SKM-1 (cell line): ENCODE data around the gene TMEM243.
"Not testable (repeated sequence)": the region's sequence is repeated elsewhere in the genome, so short reads cannot be mapped to it uniquely, and the experiment has no call there.

ENCODE experiments used
- DNase-seq: peaks from one replicate; lab custom pipeline; 2025; ENCODE audit not compliant: unreplicated experiment; lab: John Stamatoyannopoulos, UW

Gene TMEM243, protein sequence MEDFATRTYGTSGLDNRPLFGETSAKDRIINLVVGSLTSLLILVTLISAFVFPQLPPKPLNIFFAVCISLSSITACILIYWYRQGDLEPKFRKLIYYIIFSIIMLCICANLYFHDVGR

DNA sequence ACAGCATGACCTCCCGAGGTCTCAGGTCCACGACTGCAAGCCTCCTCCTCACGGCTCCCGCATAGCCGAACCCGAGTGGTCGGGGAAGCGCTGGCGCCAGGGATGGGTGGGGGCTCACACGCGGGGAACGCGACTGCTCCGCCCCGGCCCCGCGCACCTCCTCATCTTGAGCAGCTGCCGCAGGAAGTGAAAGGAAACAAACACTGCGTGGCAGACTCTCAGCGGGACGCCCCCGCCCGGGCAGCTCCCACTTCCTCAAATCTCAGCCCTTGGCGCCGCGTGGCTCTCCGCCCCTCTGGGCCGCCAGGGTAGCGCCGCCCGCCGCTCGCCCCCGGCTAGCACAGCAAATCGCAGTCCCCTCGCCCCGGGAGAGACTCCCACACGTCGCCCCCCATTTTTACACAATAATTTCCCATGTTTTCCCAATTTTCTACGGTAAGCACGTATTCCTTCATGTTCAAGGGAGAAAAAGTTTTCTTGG lies at the start of gene TMEM243:
Gene TMEM243, minus strand, starts transcription at position 188 of the 481 bp plus-strand sequence. CDS start 229 bp downstream, outside the sequence.
- DNase-seq: peak; percentile 77

GRCh38 chr7:87267239-87267900 lies 47.8 kb upstream of the TMEM243 start:
- DNase-seq: no peak

- DNase-seq: no peak
Measured at GRCh38 chr7:87263537-87263936, 44.0 kb upstream of the TMEM243 start.

GRCh38 chr7:87253589-87254087 lies 34.1 kb upstream of the TMEM243 start:
- DNase-seq: no peak

DNA sequence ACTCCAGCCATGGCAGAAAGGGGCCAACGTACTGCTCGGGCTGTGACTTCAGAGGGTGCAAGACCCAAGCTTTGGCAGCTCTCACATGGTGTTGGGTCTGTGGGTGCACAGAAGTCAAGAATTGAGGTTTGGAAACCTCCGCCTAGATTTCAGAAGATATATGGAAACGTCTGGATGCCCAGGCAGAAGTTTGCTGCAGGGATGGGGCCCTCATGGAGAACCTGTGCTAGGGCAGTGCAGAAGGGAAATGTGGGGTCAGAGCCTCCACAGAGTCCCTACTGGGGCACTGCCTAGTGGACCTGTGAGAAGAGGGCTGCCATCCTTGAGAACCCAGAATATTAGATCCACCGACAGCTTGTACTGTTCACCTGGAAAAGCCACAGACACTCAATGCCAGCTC lies 26.1 kb upstream of the TMEM243 start:
- DNase-seq: not testable (repeated sequence)

DNA sequence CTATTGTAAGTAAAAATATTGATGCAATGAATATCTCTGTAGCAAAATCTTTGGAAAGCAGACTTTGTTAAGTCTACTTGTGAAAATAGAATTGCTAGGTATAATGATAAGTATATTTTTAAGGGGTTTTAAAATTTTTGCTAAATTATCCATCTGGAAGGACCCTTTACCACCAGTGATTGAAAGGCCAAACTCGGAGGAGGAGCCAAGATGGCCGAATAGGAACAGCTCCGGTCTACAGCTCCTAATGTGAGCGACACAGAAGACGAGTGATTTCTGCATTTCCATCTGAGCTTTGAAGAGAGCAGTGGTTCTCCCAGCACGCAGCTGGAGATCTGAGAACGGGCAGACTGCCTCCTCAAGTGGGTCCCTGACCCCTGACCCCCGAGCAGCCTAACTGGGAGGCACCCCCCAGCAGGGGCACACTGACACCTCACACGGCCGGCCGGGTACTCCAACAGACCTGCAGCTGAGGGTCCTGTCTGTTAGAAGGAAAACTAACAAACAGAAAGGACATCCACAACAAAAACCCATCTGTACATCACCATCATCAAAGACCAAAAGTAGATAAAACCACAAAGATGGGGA lies 19.0 kb upstream of the TMEM243 start:
- not testable (repeated sequence) for DNase-seq

- no peak for DNase-seq
Measured at GRCh38 chr7:87234949-87235348, 15.4 kb upstream of the TMEM243 start.

- DNase-seq: no peak
Measured at GRCh38 chr7:87231711-87232110, 12.2 kb upstream of the TMEM243 start.

- DNase-seq: no peak
Measured at GRCh38 chr7:87231258-87231657, 11.7 kb upstream of the TMEM243 start.

GRCh38 chr7:87226495-87226894 lies 7.0 kb upstream of the TMEM243 start:
- peak; percentile 3 for DNase-seq

DNA sequence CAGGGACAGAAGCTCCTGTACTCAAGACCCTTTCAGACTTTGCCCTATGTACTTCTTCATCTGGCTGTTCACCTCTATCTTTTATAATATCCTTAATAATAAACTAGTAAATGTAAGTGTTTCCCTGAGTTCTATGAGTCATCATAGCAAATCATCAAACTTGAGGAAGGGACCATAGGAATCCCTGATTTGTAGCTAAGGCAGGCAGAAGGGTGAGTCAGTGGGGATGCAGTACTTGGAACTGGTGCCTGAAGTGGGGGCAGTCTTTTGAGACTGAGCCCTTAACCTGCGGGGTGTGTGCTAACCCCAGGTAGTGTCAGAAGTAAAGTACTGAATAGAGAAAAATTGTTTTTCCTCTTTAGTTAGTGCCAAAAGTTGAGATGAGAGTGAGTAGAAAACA lies 6.2 kb upstream of the TMEM243 start:
- DNase-seq: no peak

GRCh38 chr7:87223666-87224065 lies 4.1 kb upstream of the TMEM243 start:
- no peak for DNase-seq

DNA sequence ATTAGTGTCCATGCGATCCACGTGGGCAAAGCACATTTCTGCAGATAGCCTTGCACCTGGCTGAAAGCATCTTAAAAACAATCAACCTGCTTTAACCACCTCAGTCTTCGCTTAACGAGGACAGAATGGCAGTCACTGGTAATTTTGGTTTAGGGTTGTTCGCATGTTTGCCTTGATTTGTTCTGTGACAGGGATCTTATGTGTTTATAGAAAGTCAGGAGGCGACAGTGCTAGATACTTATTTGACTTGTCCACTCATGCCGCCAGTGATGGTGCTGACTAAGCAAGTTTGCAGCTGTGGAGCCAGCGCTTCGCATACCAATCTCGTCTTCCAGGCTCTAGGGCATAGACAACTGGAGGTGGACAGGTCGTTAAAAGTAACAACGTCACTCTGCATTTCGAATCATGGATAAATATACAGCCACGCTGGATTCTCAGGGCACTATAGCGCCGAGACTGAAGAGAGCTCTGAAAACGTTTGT lies 1.2 kb upstream of the TMEM243 start:
- no peak for DNase-seq

DNA sequence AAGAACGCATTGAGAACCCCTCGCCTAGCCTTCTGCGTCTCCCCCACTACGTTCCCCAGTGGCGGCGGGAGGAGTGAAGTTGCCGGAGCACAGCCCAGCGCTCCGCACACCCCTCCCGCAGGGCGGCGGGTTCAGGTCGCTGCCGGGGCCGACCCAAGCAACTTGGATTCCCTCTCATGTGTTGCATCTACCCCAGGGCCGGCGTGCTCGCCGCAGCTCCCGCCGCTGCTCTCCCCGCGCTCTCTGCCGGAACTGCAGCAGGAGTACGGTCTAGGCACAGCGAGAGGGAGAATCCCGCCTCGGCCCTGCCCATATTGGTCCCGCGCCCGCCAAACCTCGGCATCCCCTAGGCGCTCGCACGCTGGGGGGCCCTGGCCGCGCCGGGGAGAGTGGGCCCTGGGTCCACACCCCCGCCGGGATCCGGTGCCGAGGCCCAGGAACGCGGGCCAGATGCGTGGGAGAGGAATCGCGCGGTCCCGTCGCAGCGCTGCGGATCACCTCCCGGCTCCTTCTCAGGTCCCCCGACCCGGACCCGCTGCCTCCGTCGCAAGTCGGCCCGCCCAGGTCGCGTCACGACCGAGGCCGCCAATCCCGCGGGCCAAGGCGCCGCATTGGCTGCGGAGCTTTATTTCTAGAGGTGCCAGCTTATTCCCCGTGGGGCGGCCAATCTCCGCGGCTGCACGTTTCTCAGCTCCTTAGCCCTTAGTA lies 648 bp upstream of the TMEM243 start:
- DNase-seq: peak; percentile 40

GRCh38 chr7:87218796-87219544 lies 562 bp downstream of the TMEM243 start:
- DNase-seq: peak; percentile 65

DNA sequence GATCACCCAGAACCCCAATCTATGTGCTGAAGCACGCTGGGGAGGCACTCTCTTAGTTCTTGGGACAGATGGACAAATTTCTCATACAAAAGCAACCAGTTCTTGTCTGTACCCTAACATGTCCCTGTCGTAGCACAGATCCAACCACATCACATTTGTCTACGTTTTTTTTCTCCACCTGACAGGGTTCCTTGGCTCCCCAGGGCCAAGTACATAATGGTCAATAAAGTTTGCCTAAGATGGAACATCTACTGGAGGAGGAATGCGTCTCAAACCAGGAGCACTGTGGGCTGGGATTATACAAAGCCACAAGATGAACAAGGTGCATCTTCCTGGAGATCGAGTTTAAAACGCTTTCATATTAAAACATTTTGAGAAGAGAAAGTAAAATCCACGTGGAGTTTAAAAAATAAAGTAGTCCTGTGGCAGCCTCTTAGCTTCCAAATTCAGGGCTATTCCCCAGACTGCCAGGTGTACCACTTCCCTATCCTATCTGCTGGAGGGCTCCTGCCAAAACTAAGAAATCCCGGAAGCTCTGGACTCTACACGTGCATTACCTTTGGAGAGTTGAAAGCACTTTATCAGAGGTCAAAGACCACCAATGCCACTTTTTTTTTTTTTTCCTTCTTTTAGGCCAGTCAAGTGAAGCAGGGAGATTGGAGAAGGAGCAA lies 1.4 kb downstream of the TMEM243 start:
- no peak for DNase-seq

DNA sequence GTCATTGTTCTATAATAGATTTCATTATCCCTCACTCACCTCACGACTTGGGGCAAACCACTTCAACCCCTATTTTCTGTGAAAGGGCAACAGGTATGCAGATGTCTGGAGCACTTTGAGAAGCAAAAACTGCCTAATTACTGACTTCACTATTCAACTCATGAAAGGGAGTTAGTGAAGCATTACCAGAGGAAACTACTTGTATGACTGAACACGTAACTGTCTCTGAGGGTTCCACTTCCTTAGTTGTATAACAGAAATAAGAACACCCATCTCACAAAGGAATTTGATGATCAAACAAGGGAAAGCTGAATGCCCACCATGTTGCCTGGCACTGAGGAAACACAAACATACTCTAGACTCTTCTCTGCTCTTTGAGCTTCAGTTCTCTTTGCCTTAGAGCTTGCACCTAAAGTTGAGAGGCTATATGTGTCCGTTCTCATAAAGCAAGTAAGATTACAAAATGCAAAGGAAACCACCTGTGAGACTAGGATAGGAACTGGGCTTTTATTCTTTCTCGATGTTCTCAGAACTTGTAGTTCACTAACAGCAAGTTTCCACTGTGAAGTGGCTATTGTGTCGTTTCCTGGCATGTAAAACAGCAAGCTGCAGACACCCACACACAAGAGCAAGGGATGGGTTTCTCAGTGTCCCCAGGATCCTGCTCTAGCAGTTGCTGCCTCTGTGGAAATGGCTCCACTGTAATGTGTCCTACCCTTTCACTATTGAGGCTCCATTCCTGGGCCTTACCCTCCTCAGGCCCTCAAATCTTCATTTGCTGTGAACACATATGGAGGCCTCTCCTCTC lies 2.6 kb downstream of the TMEM243 start:
- no peak for DNase-seq

DNA sequence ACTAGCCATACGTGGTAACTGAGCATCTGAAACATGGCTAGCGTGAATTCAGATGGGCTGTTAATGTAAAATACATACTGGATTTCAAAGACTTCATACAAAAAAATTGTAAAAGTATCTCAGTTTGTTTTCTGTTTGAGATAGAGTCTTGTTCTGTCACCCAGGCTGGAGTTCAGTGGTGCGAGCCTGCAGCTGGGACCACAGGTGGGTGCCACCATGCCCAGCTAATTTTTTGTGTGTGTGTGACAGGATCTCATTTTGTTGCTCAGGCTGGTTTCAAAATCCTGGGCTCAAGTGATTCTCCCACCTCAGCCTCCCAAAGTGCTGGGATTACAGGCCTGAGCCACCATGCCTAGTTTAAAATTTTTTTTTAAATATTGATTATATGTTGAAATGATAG lies 4.5 kb downstream of the TMEM243 start:
- DNase-seq: no peak

- DNase-seq: no peak
Measured at GRCh38 chr7:87213811-87214210, 5.7 kb downstream of the TMEM243 start.
